Aorta (tissue), 5 donors: ENCODE results near the gene UBD. TPM values are rescaled to one million over a fixed set of nuclear protein-coding genes. Genes with fewer than 3 reads are reported as not detected.

Source experiments
- ATAC-seq: fragments of 200-7000 bp; cut with Tn5 transposase; one replicate; pipeline ENCODE4 v1.9.1; 2022; ENCODE audit warnings: moderate library complexity; ENCODE audit not compliant: low FRiP score
- DNase-seq, 2 donors: peaks; one replicate each; pipeline ENCODE4 v3.0.0-alpha.2; 2020
- H3K27ac ChIP-seq, 2 donors: one replicate each; pipeline ENCODE4 v1.5.1; 2013; ENCODE audit warnings: low read length in 2 of 2, mild to moderate bottlenecking in 2 of 2, moderate library complexity in 2 of 2, control low read depth in 1 of 2, inconsistent platforms in 1 of 2, low read depth in 1 of 2
- H3K27me3 ChIP-seq, 2 donors: one replicate each; pipeline ENCODE4 v1.6.1; 2013; ENCODE audit warnings: control low read depth in 1 of 2, low read length in 1 of 2, mild to moderate bottlenecking in 1 of 2, moderate library complexity in 1 of 2; ENCODE audit not compliant: insufficient read depth in 2 of 2, control insufficient read depth in 1 of 2
- H3K36me3 ChIP-seq, 2 donors: one replicate each; pipeline ENCODE4 v1.6.1; 2013; ENCODE audit warnings: control low read depth in 1 of 2, low read length in 1 of 2, mild to moderate bottlenecking in 1 of 2; ENCODE audit not compliant: insufficient read depth in 2 of 2, control insufficient read depth in 1 of 2
- H3K4me1 ChIP-seq, 2 donors: one replicate each; pipeline ENCODE4 v1.6.1; 2013; ENCODE audit warnings: low read length in 2 of 2, control low read depth in 1 of 2, mild to moderate bottlenecking in 1 of 2, moderate library complexity in 1 of 2; ENCODE audit not compliant: insufficient read depth in 2 of 2, control insufficient read depth in 1 of 2
- H3K4me3 ChIP-seq, 2 donors: one replicate each; pipeline ENCODE4 v1.5.1; 2013; ENCODE audit warnings: low read length in 2 of 2, control low read depth in 1 of 2, mild to moderate bottlenecking in 1 of 2
- H3K9me3 ChIP-seq: one replicate; pipeline ENCODE4 v1.6.1; 2013; ENCODE audit warnings: mild to moderate bottlenecking, low read length; ENCODE audit not compliant: control insufficient read depth
- WGBS, 2 donors: extraction: QIAGEN DNeasy Blood & Tissue Kit; methylation state at CpG; one replicate each; pipeline ENCODE4 v1.1.7; 2013; 5-methylcytosine and 5-hydroxymethylcytosine counted together
- intact Hi-C, 2 donors: fragments of 100-400 bp; cut with DNase I; formaldehyde crosslinking; loops; one replicate each; pipeline versions ENCODE4 v1.14.2 to v1.15.0; 2022
- polyA plus RNA-seq, 2 donors: library from polyadenylated mRNA; stranded (reverse); fragments of 200-250 nt; gene quantifications; one replicate each; pipeline ENCODE4 v1.2.3, GENCODE V29; 2013
- total RNA-seq, 2 donors: library from RNA; stranded (reverse); fragmentation: NEBNext Ultra II Directional; extraction: Animal tissue kit (Norgen Biotek cat#: 25700); gene quantifications; one replicate each; pipeline ENCODE4 v1.2.1, GENCODE V29; 2021
- donor health status: healthy with polysubstance abuse.
- donor health status: Bipolar disorder and iron deficiency.
- donor health status: DM: no; HTN: no; CAD: no.
- donor health status: DM: no; HTN: no; CAD: no.
- donor health status: DM: yes; HTN: yes; CAD: no.

Gene UBD
- total and polyA plus RNA-seq, 4 donors: 0.32 to 4.4 (median 2.2) TPM

DNA sequence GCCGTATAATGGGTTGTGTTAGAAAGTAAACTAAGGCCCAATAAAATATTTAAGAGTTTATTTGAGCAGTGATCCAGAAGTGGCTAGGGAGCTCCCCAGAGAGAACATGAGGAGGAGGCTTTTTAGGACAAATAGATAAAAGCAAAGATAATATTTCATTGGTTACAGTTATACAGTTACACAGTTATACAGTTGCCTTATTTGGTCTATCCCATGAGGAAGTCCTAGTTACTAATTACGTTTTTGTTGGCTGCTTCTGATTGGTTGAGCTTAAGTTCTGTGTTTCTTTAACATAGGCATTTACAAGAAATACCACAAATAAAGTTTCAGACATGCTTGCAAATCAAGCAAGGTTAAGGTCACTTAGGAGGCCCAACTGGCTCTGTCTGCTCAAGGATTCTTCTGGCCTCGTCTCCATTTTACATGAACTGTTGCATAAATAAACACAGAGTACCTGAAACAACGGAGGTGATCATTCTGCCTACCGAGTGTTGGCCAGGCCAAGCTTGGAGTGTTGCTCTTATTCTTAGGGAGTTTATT lies 7.0 kb downstream of the UBD start:
- WGBS, 2 donors: 22 to 25% methylated on average over 5 of the region's 5 CpGs
- DNase-seq (no peak), ATAC-seq (no peak)
- Histone ChIP-seq H3K4me3 (no peak overlapping the region), H3K4me1 (no peaks in the 10 kb centered on the region), H3K27me3 (no peaks in the 10 kb centered on the region), H3K9me3 (no peaks in the 10 kb centered on the region), H3K27ac (no peak overlapping the region), H3K36me3 (no peaks in the 10 kb centered on the region)
- intact Hi-C loops: no loop called here

GRCh38 chr6:29547573-29547972 lies 12.0 kb downstream of the UBD start:
- WGBS, 2 donors: 22 to 30% methylated on average over 3 of the region's 3 CpGs
- Histone ChIP-seq H3K27me3 (no peaks in the 10 kb centered on the region), H3K4me3 (no peak overlapping the region), H3K4me1 (no peaks in the 10 kb centered on the region), H3K27ac (no peak overlapping the region), H3K36me3 (no peaks in the 10 kb centered on the region), H3K9me3 (peaks cover 2% of the 10 kb centered on the region)
- intact Hi-C loops: no loop called here
- no peak for DNase-seq
- ATAC-seq: no peak

GRCh38 chr6:29537714-29538403 lies 21.7 kb downstream of the UBD start:
- intact Hi-C loops: no loop called here
- Histone ChIP-seq H3K27ac (no peak overlapping the region), H3K9me3 (no peaks in the 10 kb centered on the region), H3K27me3 (no peaks in the 10 kb centered on the region), H3K36me3 (no peaks in the 10 kb centered on the region), H3K4me1 (no peaks in the 10 kb centered on the region), H3K4me3 (no peak overlapping the region)
- ATAC-seq (no peak), DNase-seq (no peak)
- WGBS, 2 donors: 76 to 79% methylated on average over 4 of the region's 4 CpGs

DNA sequence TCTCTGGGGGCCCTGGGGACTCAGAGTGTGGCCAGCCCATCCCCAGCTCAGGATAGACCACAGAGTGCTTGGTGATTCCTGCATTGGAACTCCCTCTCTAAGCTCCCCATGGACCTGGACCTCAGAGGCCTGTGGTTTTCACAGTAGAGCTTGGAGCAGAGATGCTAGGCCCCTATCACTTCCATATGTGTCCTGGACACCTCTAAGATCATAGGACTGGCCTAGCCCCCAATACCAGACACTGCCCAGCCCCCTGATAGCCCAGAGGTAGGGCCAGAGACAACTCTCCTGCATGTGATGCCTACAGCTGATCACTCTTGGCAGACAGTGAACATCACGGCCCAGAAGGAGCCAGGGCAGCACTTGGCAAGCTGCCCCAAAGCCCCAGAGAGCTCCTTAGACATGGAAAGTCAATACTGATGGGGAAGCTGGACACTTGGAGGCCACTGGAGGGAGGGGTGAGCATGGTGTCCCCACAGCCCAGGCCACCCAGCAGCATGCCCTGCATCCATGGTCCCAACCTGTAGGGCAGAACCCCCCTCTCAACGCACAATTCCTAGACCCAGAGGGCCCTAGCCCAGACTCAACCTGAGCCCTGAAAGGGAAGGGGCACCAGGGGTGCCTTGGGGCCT lies 27.1 kb downstream of the UBD start:
- no peak for ATAC-seq
- 38 to 45% methylated on average over 2 of the region's 2 CpGs for WGBS, 2 donors

DNA sequence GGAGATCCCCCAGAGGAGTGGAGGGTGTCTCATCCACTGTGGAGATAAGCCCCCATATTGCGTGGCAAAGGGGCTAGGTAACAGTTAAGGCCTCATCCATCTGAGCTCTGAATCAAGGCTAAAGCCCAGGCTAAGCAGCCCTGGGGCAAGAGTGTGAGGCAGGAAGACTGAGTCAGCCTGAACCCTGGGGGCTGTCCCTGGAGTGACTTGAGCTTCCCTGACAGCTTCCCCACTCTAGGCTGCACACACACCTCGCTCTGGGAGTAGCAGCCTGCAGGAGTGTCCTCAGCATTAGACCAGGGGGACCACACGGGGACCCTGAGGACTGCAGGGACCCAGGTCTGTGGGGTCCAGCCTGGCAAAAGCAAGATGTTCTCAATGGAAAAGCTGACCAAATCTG lies 27.9 kb downstream of the UBD start:
- intact Hi-C loops: no loop called here
- 64 to 71% methylated on average over 3 of the region's 3 CpGs for WGBS, 2 donors
- Histone ChIP-seq H3K9me3 (no peaks in the 10 kb centered on the region), H3K36me3 (no peaks in the 10 kb centered on the region), H3K27ac (no peak overlapping the region), H3K4me1 (no peaks in the 10 kb centered on the region), H3K4me3 (no peak overlapping the region), H3K27me3 (no peaks in the 10 kb centered on the region)
- no peak for ATAC-seq
- DNase-seq: no peak

More for the DNA sequence above, 27.1 kb downstream of the UBD start:
- intact Hi-C loops: no loop called here
- H3K4me1 ChIP-seq: no peaks in the 10 kb centered on the region
- H3K27ac ChIP-seq: no peak overlapping the region
- H3K27me3 ChIP-seq: no peaks in the 10 kb centered on the region
- DNase-seq: no peak
- no peaks in the 10 kb centered on the region for H3K9me3 ChIP-seq
- no peaks in the 10 kb centered on the region for H3K36me3 ChIP-seq
- H3K4me3 ChIP-seq: no peak overlapping the region

DNA sequence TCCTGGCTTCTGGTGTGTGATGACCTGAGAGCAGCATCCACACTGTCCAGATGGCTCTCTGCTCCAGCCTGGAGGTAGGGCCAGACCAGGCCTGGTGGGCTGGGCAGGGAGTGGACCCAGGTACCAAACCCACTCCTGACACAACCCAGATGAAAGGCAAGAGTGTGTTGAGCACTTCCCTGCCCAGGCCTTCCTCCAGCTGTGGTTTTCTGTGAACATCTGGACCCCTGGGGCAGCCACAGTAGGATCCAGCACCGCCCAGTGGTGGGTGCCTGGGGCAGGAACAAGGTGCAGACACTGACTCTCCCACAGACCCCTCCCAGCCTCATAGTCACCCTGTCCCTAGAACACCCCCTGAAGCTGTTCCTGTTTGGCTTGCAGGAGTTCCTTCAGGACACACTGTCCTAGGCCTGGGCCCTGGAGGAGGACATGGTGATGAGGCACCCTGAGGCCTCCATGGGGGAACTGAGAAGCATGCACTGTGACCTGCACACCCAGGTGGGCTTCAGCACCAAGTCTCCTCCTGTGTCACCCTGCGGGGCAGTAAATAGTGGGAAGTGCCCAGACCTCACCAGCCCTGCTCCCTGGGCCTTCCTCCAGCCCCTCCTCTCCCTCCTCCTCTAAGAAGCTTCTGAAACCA lies 28.7 kb downstream of the UBD start:
- no peak for DNase-seq
- no peak overlapping the region for H3K4me3 ChIP-seq
- no peaks in the 10 kb centered on the region for H3K9me3 ChIP-seq
- no peaks in the 10 kb centered on the region for H3K27me3 ChIP-seq
- intact Hi-C loops: no loop called here
- no peaks in the 10 kb centered on the region for H3K36me3 ChIP-seq
- peak; percentile 9 for ATAC-seq
- WGBS, 2 donors: 86 to 88% methylated on average over 2 of the region's 2 CpGs
- H3K27ac ChIP-seq: no peak overlapping the region
- H3K4me1 ChIP-seq: no peaks in the 10 kb centered on the region

GRCh38 chr6:29529956-29530355 lies 29.6 kb downstream of the UBD start:
- Histone ChIP-seq H3K36me3 (no peaks in the 10 kb centered on the region), H3K4me1 (no peaks in the 10 kb centered on the region), H3K9me3 (no peaks in the 10 kb centered on the region), H3K4me3 (no peak overlapping the region), H3K27ac (no peak overlapping the region), H3K27me3 (no peaks in the 10 kb centered on the region)
- intact Hi-C loops: no loop called here
- 89 to 93% methylated on average over 3 of the region's 3 CpGs for WGBS, 2 donors
- ATAC-seq (no peak), DNase-seq (no peak)

- peak; percentile 9 for ATAC-seq
- Histone ChIP-seq H3K4me3 (no peak overlapping the region), H3K27me3 (no peaks in the 10 kb centered on the region), H3K36me3 (no peaks in the 10 kb centered on the region), H3K9me3 (no peaks in the 10 kb centered on the region), H3K4me1 (no peaks in the 10 kb centered on the region), H3K27ac (no peak overlapping the region)
- no peak for DNase-seq
- intact Hi-C loops: no loop called here
- WGBS, 2 donors: 70 to 77% methylated on average over 2 of the region's 2 CpGs
These were observed 30.5 kb downstream of the UBD start for GRCh38 chr6:29528988-29529560.
